DOHH2 (cell line): Measurements from ENCODE around the gene GRIA3.

ENCODE experiments used
- H3F3A ChIP-seq: fragments of 200-600 bp; sonication (generic), shearing (Covaris generic); 2 replicates; pipeline ENCODE4 v1.6.0; 2016; ENCODE audit warnings: antibody characterized with exemption, mild to moderate bottlenecking; ENCODE audit not compliant: control insufficient read depth, insufficient read depth
- H3K27ac ChIP-seq: fragments of 200-600 bp; sonication (generic); 2 replicates; pipeline ENCODE4 v1.5.1; 2014; ENCODE audit warnings: low read depth, mild to moderate bottlenecking, low read length, moderate library complexity
- H3K27me3 ChIP-seq: fragments of 200-600 bp; sonication (generic); 2 replicates; pipeline ENCODE4 v1.6.1; 2014; ENCODE audit warnings: mild to moderate bottlenecking, low read length, mixed read lengths; ENCODE audit not compliant: control insufficient read depth
- H3K36me3 ChIP-seq: fragments of 200-600 bp; sonication (generic); 2 replicates; pipeline ENCODE4 v1.6.1; 2014; ENCODE audit warnings: mild to moderate bottlenecking, low read length, moderate library complexity, mixed read lengths; ENCODE audit not compliant: control insufficient read depth
- H3K4me1 ChIP-seq: fragments of 200-600 bp; sonication (generic); 2 replicates; pipeline ENCODE4 v1.6.1; 2014; ENCODE audit warnings: mild to moderate bottlenecking, low read length, mixed read lengths; ENCODE audit not compliant: control insufficient read depth
- H3K4me2 ChIP-seq: fragments of 200-600 bp; sonication (generic); 2 replicates; pipeline ENCODE4 v1.6.0; 2014; ENCODE audit warnings: mild to moderate bottlenecking, low read length, moderate library complexity
- H3K4me3 ChIP-seq: fragments of 200-600 bp; sonication (generic); 2 replicates; pipeline ENCODE4 v1.5.1; 2014; ENCODE audit warnings: mild to moderate bottlenecking, low read length, mixed read lengths
- H3K79me2 ChIP-seq: fragments of 200-600 bp; sonication (generic); 2 replicates; pipeline ENCODE4 v1.6.1; 2014; ENCODE audit warnings: mild to moderate bottlenecking, low read length, mixed read lengths; ENCODE audit not compliant: control insufficient read depth
- H3K9me2 ChIP-seq: fragments of 200-600 bp; sonication (generic); replicated peaks from 2 replicates; pipeline ENCODE4 v1.6.1; 2014; ENCODE audit warnings: mild to moderate bottlenecking, low read length, mixed read lengths; ENCODE audit not compliant: control insufficient read depth
- H3K9me3 ChIP-seq: fragments of 200-600 bp; sonication (generic); 2 replicates; pipeline ENCODE4 v1.6.1; 2014; ENCODE audit warnings: antibody characterized with exemption, low read length, mixed read lengths; ENCODE audit not compliant: control insufficient read depth, insufficient read depth
- H4K20me1 ChIP-seq: fragments of 200-600 bp; sonication (generic); 2 replicates; pipeline ENCODE4 v1.6.0; 2014; ENCODE audit warnings: low read depth, mild to moderate bottlenecking, antibody characterized with exemption, low read length, moderate library complexity; ENCODE audit not compliant: control insufficient read depth, insufficient read depth
- CTCF ChIP-seq: fragments of 200-600 bp; sonication (generic); IDR thresholded peaks from one replicate; pipeline ENCODE4 v1.5.1; 2014; ENCODE audit warnings: antibody characterized with exemption, mild to moderate bottlenecking, low read depth, low read length; ENCODE audit not compliant: poor library complexity, severe bottlenecking
- EZH2phosphoT487 ChIP-seq: fragments of 200-600 bp; sonication (generic); IDR thresholded peaks from 2 replicates; pipeline ENCODE4 v1.6.1; 2017; ENCODE audit warnings: borderline replicate concordance, mild to moderate bottlenecking, antibody characterized with exemption, low read length, moderate library complexity, mixed read lengths

GRIA3 gene

GRCh38 chrX:123256378-123256777 lies 72.3 kb downstream of the GRIA3 start:
- Histone ChIP-seq H4K20me1 (no peaks in the 10 kb centered on the region), H3K9me3 (no peaks in the 10 kb centered on the region), H3K4me3 (no peak overlapping the region), H3K27ac (no peak overlapping the region), H3K27me3 (no peaks in the 10 kb centered on the region), H3F3A (no peaks in the 10 kb centered on the region), H3K4me1 (no peaks in the 10 kb centered on the region), H3K4me2 (no peak overlapping the region), H3K79me2 (no peaks in the 10 kb centered on the region), H3K36me3 (no peaks in the 10 kb centered on the region), H3K9me2 (no peaks in the 10 kb centered on the region)
- TF ChIP-seq CTCF (no peak), EZH2phosphoT487 (no peak)

GRCh38 chrX:123260920-123261418 lies 76.9 kb downstream of the GRIA3 start:
- Histone ChIP-seq H3K4me1 (no peaks in the 10 kb centered on the region), H3K4me2 (no peak overlapping the region), H3K9me3 (no peaks in the 10 kb centered on the region), H3K4me3 (no peak overlapping the region), H3K79me2 (no peaks in the 10 kb centered on the region), H3K27me3 (no peaks in the 10 kb centered on the region), H3K36me3 (no peaks in the 10 kb centered on the region), H3K27ac (no peak overlapping the region), H4K20me1 (no peaks in the 10 kb centered on the region), H3F3A (no peaks in the 10 kb centered on the region), H3K9me2 (no peaks in the 10 kb centered on the region)
- TF ChIP-seq CTCF: no peak
- no peak for TF ChIP-seq EZH2phosphoT487

- no peaks in the 10 kb centered on the region for H3K9me3 ChIP-seq
- no peaks in the 10 kb centered on the region for H4K20me1 ChIP-seq
- no peaks in the 10 kb centered on the region for H3K27me3 ChIP-seq
- no peaks in the 10 kb centered on the region for H3K36me3 ChIP-seq
- H3K4me2 ChIP-seq: no peak overlapping the region
- H3F3A ChIP-seq: no peaks in the 10 kb centered on the region
- H3K4me1 ChIP-seq: no peaks in the 10 kb centered on the region
- no peaks in the 10 kb centered on the region for H3K9me2 ChIP-seq
- H3K4me3 ChIP-seq: no peak overlapping the region
- H3K79me2 ChIP-seq: no peaks in the 10 kb centered on the region
- H3K27ac ChIP-seq: no peak overlapping the region
- TF ChIP-seq CTCF: no peak
Measured at GRCh38 chrX:123263270-123263669, 79.2 kb downstream of the GRIA3 start.

- Histone ChIP-seq H4K20me1 (no peaks in the 10 kb centered on the region), H3F3A (no peaks in the 10 kb centered on the region), H3K27me3 (no peaks in the 10 kb centered on the region), H3K9me2 (no peaks in the 10 kb centered on the region), H3K4me2 (no peak overlapping the region), H3K36me3 (no peaks in the 10 kb centered on the region), H3K4me1 (no peaks in the 10 kb centered on the region), H3K9me3 (no peaks in the 10 kb centered on the region), H3K79me2 (no peaks in the 10 kb centered on the region), H3K4me3 (no peak overlapping the region), H3K27ac (no peak overlapping the region)
- no peak for TF ChIP-seq CTCF
- no peak for TF ChIP-seq EZH2phosphoT487
Measured at GRCh38 chrX:123263747-123264146, 79.7 kb downstream of the GRIA3 start.
